Naive B cell (primary cell): ENCODE measurements around the gene CPT1B. TPM values are rescaled to one million over a fixed set of nuclear protein-coding genes. Genes with fewer than 3 reads are reported as not detected.

Experiments
- ATAC-seq, 2 donors: fragments of 150-1000 bp; cut with Tn5 transposase; 2 replicates each; pipeline ENCODE4 v1.10.0; 2021; ENCODE audit warnings: low read depth in 2 of 2, mild to moderate bottlenecking in 2 of 2, moderate library complexity in 2 of 2
- DNase-seq: peaks from one replicate; pipeline ENCODE4 v3.0.0; 2022
- H3K27ac Mint-ChIP-seq, 6 donors: one replicate each; pipeline ENCODE4 v1.8.0; 2020 to 2022; ENCODE audit warnings: mild to moderate bottlenecking in 6 of 6, mixed read lengths in 6 of 6, moderate library complexity in 5 of 6, inconsistent platforms in 2 of 6
- H3K27me3 Mint-ChIP-seq, 3 donors: one replicate each; pipeline ENCODE4 v1.8.0; 2021 to 2022; ENCODE audit warnings: mixed read lengths in 3 of 3, mild to moderate bottlenecking in 1 of 3
- H3K36me3 Mint-ChIP-seq, 2 donors: one replicate each; pipeline ENCODE4 v1.8.0; 2020 to 2022; ENCODE audit warnings: mixed read lengths in 2 of 2, inconsistent platforms in 1 of 2, mild to moderate bottlenecking in 1 of 2
- H3K4me1 Mint-ChIP-seq, 3 donors: one replicate each; pipeline ENCODE4 v1.8.0; 2020 to 2022; ENCODE audit warnings: mixed read lengths in 3 of 3, inconsistent platforms in 1 of 3, mild to moderate bottlenecking in 1 of 3, moderate library complexity in 1 of 3
- H3K4me3 Mint-ChIP-seq, 8 donors: one replicate each; pipeline ENCODE4 v1.8.0; 2020 to 2022; ENCODE audit warnings: mild to moderate bottlenecking in 8 of 8, mixed read lengths in 8 of 8, moderate library complexity in 8 of 8, inconsistent platforms in 2 of 8
- H3K9me3 Mint-ChIP-seq, 7 donors: one replicate each; pipeline ENCODE4 v1.8.0; 2020 to 2022; ENCODE audit warnings: mixed read lengths in 7 of 7, mild to moderate bottlenecking in 5 of 7, inconsistent platforms in 2 of 7, moderate library complexity in 1 of 7
- polyA plus RNA-seq, 6 donors: library from polyadenylated mRNA; unstranded; fragments of 300-500 nt; fragmentation: Illumina TruSeq; gene quantifications; one replicate each; pipeline ENCODE4 v1.2.3, GENCODE V29; 2021; ENCODE audit warnings: low read depth in 6 of 6

CPT1B gene
- polyA plus RNA-seq, 6 donors from 2014 or later, result 0.09 to 1.4 (median 1.00) TPM; not detected in 1

DNA sequence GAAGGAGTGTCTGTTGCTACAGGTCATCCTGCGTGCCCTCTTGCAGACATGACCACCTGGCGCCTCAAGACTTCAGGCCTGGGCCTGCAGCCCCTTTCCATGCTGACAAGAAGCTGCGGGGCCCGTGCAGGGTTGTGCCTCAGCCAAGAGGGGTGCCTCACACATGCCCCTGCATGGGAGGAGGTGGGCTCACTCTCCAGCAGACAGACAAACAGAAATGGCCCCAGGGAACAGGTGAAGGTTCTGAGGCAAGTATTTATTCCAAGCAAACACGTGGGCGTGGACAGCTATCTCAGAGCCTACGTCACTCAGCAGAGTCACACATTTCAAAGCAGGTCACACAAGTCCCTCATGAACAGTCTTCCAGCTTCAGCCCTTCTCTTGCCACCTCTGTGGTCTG is 9.6 kb downstream of the CPT1B start:
- Mint-ChIP-seq H3K4me3 (no peak overlapping the region), H3K9me3 (no peaks in the 10 kb centered on the region), H3K27ac (no peak overlapping the region), H3K4me1 (peaks cover 0 to 13% (median under 1%) of the 10 kb centered on the region in 3 donors), H3K36me3 (no peaks in the 10 kb centered on the region), H3K27me3 (peaks cover 0 to 5% (median 0%) of the 10 kb centered on the region in 3 donors)
- ATAC-seq (no peak), DNase-seq (no peak)

GRCh38 chr22:50567721-50568252 is 10.4 kb downstream of the CPT1B start:
- no peaks in the 10 kb centered on the region for H3K9me3 Mint-ChIP-seq
- H3K27me3 Mint-ChIP-seq, result peaks cover 0 to 5% (median 0%) of the 10 kb centered on the region in 3 donors
- H3K4me1 Mint-ChIP-seq, result peaks cover 8 to 21% (median 9%) of the 10 kb centered on the region in 3 donors
- no peak overlapping the region for H3K27ac Mint-ChIP-seq
- ATAC-seq, result no peak
- no peaks in the 10 kb centered on the region for H3K36me3 Mint-ChIP-seq
- no peak overlapping the region for H3K4me3 Mint-ChIP-seq
- no peak for DNase-seq

GRCh38 chr22:50564289-50564688 is 13.9 kb downstream of the CPT1B start:
- H3K4me1 Mint-ChIP-seq, result peaks cover 17 to 24% (median 17%) of the 10 kb centered on the region in 3 donors
- peak overlapping the region in 3 of 8 donors; percentile 13 to 99 (median 40) for H3K4me3 Mint-ChIP-seq
- DNase-seq, result no peak
- H3K27me3 Mint-ChIP-seq, result peaks cover 0 to 11% (median 5%) of the 10 kb centered on the region in 3 donors
- no peaks in the 10 kb centered on the region for H3K36me3 Mint-ChIP-seq
- H3K9me3 Mint-ChIP-seq, result no peaks in the 10 kb centered on the region
- H3K27ac Mint-ChIP-seq, result no peak overlapping the region
- no peak for ATAC-seq

GRCh38 chr22:50563413-50564160 is 14.6 kb downstream of the CPT1B start:
- Mint-ChIP-seq H3K36me3 (no peaks in the 10 kb centered on the region), H3K27me3 (peaks cover 0 to 11% (median 8%) of the 10 kb centered on the region in 3 donors), H3K9me3 (no peaks in the 10 kb centered on the region), H3K27ac (peak overlapping the region in 3 of 6 donors; percentile 83 to 94 (median 89)), H3K4me1 (peaks cover 17 to 24% (median 17%) of the 10 kb centered on the region in 3 donors), H3K4me3 (peak overlapping the region; percentile 86 to 99 (median 96))
- DNase-seq (no peak), ATAC-seq (no peak)

GRCh38 chr22:50562523-50563412 is 15.5 kb downstream of the CPT1B start, which contains the start of gene SYCE3:
Gene SYCE3, minus strand, starts transcription at chr22:50562919. Its CDS starts 6,514 bp downstream, at chr22:50556405.
- Mint-ChIP-seq H3K27ac (peak within 1 kb of the TSS in 5 of 6 donors; percentile 68 to 94 (median 92)), H3K27me3 (peaks cover 0 to 11% (median 8%) of the 10 kb centered on the region in 3 donors), H3K36me3 (no peaks in the 10 kb centered on the region), H3K4me3 (peak within 1 kb of the TSS; percentile 86 to 99 (median 96)), H3K4me1 (peaks cover 17 to 24% (median 17%) of the 10 kb centered on the region in 3 donors), H3K9me3 (no peaks in the 10 kb centered on the region)
- ATAC-seq (peak; percentile 89 to 96), DNase-seq (peak; percentile 97)

- peaks cover 17 to 24% (median 17%) of the 10 kb centered on the region in 3 donors for H3K4me1 Mint-ChIP-seq
- peak overlapping the region in 5 of 6 donors; percentile 16 to 94 (median 61) for H3K27ac Mint-ChIP-seq
- no peak for DNase-seq
- no peaks in the 10 kb centered on the region for H3K36me3 Mint-ChIP-seq
- H3K4me3 Mint-ChIP-seq, result peak overlapping the region in 7 of 8 donors; percentile 16 to 82 (median 68)
- H3K9me3 Mint-ChIP-seq, result no peaks in the 10 kb centered on the region
- peaks cover 0 to 9% (median 7%) of the 10 kb centered on the region in 3 donors for H3K27me3 Mint-ChIP-seq
- no peak for ATAC-seq
Observed at GRCh38 chr22:50561401-50562358, 16.5 kb downstream of the CPT1B start.

- H3K4me1 Mint-ChIP-seq, result peaks cover 17 to 24% (median 17%) of the 10 kb centered on the region in 3 donors
Observed at GRCh38 chr22:50560034-50560433, 18.2 kb downstream of the CPT1B start.

GRCh38 chr22:50556703-50557102 is 21.5 kb downstream of the CPT1B start:
- H3K9me3 Mint-ChIP-seq, result no peaks in the 10 kb centered on the region
- no peak overlapping the region for H3K4me3 Mint-ChIP-seq
- peaks cover 2 to 10% (median 6%) of the 10 kb centered on the region in 3 donors for H3K4me1 Mint-ChIP-seq
- no peaks in the 10 kb centered on the region for H3K36me3 Mint-ChIP-seq
- ATAC-seq (no peak), DNase-seq (no peak)
- H3K27ac Mint-ChIP-seq, result no peak overlapping the region
- peaks cover 0 to 16% (median 9%) of the 10 kb centered on the region in 3 donors for H3K27me3 Mint-ChIP-seq

More at GRCh38 chr22:50560034-50560433, 18.2 kb downstream of the CPT1B start:
- Mint-ChIP-seq H3K27me3 (peaks cover 0 to 16% (median 6%) of the 10 kb centered on the region in 3 donors), H3K36me3 (no peaks in the 10 kb centered on the region), H3K27ac (no peak overlapping the region), H3K9me3 (no peaks in the 10 kb centered on the region), H3K4me3 (peak overlapping the region in 1 of 8 donors; percentile 31)
- ATAC-seq, result no peak
- no peak for DNase-seq

GRCh38 chr22:50553310-50553709 is 24.9 kb downstream of the CPT1B start:
- H3K36me3 Mint-ChIP-seq, result no peaks in the 10 kb centered on the region
- peak overlapping the region in 1 of 8 donors; percentile 38 for H3K4me3 Mint-ChIP-seq
- DNase-seq (no peak), ATAC-seq (no peak)
- peak overlapping the region in 1 of 6 donors; percentile 66 for H3K27ac Mint-ChIP-seq
- no peaks in the 10 kb centered on the region for H3K9me3 Mint-ChIP-seq
- H3K27me3 Mint-ChIP-seq, result peaks cover 0 to 9% (median 8%) of the 10 kb centered on the region in 3 donors
- peaks cover 9 to 12% (median 12%) of the 10 kb centered on the region in 3 donors for H3K4me1 Mint-ChIP-seq

DNA sequence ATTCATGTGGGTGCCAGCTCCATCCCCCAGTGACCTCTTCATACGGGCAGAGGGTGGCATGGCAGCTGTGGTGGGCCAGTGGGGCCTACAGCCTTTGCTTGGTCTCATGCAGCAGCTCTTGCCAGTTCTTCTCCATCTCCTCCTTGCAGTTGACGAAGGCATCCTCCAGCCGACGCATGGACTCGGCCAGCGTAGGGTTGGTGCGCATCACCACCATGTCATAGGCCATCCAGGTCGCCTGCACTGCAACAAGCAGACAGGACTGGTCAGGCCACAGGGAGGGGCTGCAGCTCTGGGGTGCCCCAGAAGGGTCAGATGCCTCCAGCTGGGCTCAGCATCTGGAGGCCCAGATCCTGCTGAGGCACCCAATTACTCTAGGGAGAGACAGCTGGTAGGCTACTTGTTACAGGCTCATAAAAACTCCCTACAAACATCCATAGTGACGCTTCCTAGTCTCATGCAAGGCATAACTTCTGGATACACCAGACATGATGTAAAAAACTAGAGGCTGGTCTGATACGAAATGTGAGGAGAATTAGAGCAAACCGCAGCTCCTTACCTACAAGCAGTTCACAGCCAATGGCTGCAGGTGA is 27.0 kb downstream of the CPT1B start:
- Mint-ChIP-seq H3K4me1 (peaks cover 9 to 22% (median 19%) of the 10 kb centered on the region in 3 donors), H3K9me3 (no peaks in the 10 kb centered on the region), H3K4me3 (peak overlapping the region in 3 of 8 donors; percentile 18 to 66 (median 30)), H3K27ac (no peak overlapping the region), H3K36me3 (no peaks in the 10 kb centered on the region), H3K27me3 (peaks cover 0 to 9% (median 3%) of the 10 kb centered on the region in 3 donors)
- DNase-seq (no peak), ATAC-seq (no peak)

- H3K4me1 Mint-ChIP-seq, result peaks cover 9 to 22% (median 19%) of the 10 kb centered on the region in 3 donors
- ATAC-seq, result no peak
- no peak overlapping the region for H3K27ac Mint-ChIP-seq
- peaks cover 0 to 9% (median 0%) of the 10 kb centered on the region in 3 donors for H3K27me3 Mint-ChIP-seq
- DNase-seq, result no peak
- no peaks in the 10 kb centered on the region for H3K9me3 Mint-ChIP-seq
- H3K4me3 Mint-ChIP-seq, result peak overlapping the region in 6 of 8 donors; percentile 48 to 77 (median 66)
- no peaks in the 10 kb centered on the region for H3K36me3 Mint-ChIP-seq
Observed at GRCh38 chr22:50550395-50550794, 27.8 kb downstream of the CPT1B start.
